Umbilical cord (tissue), 2 donors: ENCODE measurements around the gene KLF2. TPM values are rescaled to one million over a fixed set of nuclear protein-coding genes. Genes with fewer than 3 reads are reported as not detected.
"Not testable (repeated sequence)": the region's sequence is repeated elsewhere in the genome, so short reads cannot be mapped to it uniquely, and the experiment has no call there.

Experiments used
- DNase-seq: peaks from one replicate; pipeline ENCODE4 v3.0.0-alpha.2; 2015; ENCODE audit warnings: low spot score
- total RNA-seq: library from RNA; depleted of rRNA; stranded (reverse); fragments of >200 nt; gene quantifications from one replicate; pipeline ENCODE4 v1.2.3, GENCODE V29; 2014; ENCODE audit warnings: low replicate concordance; ENCODE audit not compliant: insufficient read depth

The KLF2 gene
- total RNA-seq, 1 donor from 2014 or later: 65.2 TPM

GRCh38 chr19:16336571-16336970 is 11.9 kb downstream of the KLF2 start:
- no peak for DNase-seq

DNA sequence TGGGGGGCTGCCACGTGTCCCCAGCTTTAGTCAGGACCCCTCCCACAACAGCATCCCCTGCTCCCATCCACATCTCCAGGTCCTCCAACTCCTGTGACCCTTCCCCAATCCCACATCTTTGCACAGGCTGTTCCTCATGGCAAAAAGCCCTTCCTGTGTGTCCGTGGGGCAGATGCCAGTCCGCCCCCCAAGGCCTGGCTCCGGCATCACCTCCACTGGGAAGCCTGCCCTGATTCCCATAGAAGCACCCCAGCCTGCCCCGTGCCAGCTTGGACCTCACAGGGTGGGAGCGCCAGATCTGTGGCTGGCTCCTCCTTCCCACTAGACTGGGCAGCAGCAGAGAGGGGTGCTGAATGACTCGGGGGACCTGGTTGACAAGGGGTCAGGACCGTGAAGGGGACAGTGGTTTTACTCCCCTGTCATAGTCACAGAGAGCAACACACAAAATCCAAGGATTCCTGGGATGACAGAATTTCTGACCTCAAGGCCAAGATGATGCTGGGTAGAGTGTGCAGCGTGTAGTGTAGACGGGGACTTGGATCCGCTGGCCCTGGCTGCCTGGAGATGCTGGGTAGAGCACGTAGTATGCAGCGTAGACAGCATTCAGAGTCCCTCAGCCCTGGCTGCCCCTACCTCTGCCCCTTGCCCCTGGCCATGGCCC is 13.3 kb downstream of the KLF2 start:
- DNase-seq: no peak

- DNase-seq: peak; percentile 58
Observed at GRCh38 chr19:16338470-16339360, 14.1 kb downstream of the KLF2 start.

DNA sequence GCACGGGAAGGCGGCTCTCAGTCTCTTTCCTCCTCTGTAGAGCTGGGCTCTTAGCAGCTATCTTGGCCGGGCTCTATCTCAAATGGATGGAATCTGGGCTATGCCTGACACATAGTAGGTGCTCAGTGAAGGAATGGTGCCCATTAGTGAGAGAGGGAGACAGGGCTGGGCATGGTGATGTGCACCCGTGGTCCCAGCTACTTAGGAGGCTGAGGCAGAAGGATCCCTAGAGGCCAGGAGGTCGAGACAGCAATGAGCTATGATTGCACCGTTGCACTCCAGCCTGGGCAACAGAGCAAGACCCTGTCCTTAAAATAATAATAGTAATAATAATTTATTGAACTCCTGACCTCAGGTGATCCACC is 14.7 kb downstream of the KLF2 start:
- no peak for DNase-seq

- DNase-seq: no peak
Observed at GRCh38 chr19:16340092-16340491, 15.5 kb downstream of the KLF2 start.

DNA sequence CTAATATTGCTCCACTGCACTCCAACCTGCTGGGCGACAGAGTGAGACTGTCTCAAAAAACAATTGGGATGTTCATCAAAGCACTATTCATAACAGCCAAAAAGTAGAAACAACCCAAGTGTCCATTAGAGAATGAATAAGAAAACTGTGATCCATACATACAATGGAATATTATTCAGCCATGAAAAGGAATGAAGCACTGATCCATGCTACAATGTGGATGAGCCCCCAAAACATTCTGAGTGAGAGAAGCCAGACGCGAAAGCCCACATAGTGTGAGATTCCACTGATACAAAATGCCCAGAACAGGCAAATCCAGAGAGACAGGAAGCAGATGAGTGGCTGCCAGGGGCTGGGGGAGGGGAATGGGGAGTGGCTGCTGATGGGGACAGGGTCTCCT is 16.0 kb downstream of the KLF2 start:
- no peak for DNase-seq

GRCh38 chr19:16342002-16342715 is 17.5 kb downstream of the KLF2 start:
- DNase-seq: peak; percentile 96

DNA sequence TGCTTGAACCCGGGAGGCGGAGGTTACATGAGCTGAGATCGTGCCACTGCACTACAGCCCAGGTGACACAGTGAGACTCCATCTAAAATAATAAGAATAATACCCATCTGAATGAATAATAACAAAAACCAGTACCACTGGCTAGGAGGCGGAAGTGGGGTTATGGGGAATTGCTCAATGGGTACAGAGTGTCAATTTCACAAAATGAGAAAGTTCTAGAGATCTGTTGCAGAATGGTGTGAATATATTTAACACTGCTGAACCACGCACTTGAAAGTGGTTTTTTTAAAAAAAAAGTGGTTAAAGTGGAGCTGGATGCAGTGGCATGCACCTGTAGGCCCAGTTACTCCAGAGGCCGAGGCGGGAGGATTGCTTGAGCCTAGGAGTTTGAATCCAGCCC is 18.5 kb downstream of the KLF2 start:
- DNase-seq: no peak

DNA sequence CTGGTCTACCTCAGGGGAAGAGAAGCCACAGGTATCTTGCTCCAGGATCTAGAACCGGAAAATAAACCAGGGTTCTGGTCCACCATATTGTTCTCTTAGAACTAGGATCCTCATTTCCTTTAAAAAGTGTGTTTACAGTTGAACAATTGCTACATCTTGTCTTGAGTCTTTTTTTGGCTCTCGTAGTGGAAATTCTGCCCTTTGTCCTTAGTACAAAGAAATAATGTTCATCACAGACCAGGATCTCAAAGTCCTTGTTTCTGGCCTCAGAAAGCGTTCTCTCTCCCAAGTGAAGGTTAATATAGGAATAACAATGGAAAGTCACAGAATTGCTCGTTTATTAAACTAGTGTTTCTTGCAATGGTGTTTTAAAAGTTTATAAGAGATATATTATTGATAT is 20.8 kb downstream of the KLF2 start:
- DNase-seq: no peak

DNA sequence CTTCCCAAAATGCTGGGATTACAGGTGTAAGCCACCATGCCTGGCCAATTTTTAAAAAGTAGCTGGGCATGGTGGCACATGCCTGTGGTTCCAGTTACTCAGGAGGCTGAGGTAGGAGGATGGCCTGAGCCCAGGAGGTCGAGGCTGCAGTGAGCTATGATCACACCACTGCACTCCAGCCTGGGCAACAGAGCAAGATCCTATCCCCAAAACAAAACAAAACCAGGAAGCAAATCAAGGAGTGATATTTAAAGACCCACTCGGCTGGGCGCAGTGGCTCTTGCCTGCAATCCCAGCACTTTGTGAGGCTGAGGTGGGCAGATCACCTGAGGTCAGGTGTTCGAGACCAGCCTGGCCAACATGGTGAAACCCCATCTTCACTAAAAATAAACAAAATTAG is 22.5 kb downstream of the KLF2 start:
- not testable (repeated sequence) for DNase-seq

DNA sequence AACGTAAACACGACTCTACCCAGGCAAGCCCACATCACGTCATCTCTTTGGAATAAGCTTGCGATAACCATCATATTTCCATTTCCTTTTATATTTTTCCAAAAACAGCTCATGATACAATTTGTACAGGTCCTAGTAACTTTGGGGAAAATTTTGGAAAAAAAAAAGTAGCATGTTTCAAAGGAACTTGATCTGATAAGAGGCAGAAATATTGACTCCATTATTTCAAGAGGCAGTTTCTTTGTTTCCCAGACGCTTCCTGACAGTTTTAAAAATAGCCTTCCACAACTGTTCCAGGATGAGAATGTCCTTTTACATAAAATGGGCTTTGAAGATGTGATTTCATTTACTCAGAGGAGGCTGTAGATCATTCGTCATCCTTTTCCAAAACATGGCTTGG is 23.1 kb downstream of the KLF2 start:
- DNase-seq: no peak

DNA sequence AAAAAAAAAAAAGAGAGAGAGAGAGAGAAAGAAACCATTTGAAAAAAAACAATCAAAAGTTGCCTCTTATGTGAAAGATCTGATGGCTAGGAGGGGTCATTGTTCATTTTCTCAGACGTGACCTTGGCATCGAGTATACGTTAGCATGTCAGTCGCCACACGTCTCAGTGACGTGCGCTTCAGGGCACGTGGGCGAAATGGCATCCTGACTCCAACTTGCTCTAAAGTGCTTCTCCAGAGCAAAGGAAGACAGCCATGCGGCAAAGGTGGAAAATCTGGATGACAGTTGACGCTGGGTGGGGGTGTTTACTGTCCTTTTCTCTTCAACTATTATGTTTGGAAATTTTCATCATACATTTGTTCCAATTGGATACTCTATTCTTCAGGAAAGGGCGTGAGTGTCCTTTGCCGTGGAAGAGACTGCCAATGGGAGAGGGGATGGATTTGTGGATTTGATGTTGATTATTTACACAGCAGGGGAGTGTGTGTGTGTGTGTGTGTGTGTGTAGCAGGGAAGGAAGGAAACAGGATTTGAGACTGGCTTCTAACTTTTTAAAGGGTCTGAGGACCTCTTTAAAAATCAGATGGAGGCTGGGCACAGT is 25.0 kb downstream of the KLF2 start:
- DNase-seq: no peak

GRCh38 chr19:16351133-16351809 is 26.6 kb downstream of the KLF2 start:
- DNase-seq: no peak

DNA sequence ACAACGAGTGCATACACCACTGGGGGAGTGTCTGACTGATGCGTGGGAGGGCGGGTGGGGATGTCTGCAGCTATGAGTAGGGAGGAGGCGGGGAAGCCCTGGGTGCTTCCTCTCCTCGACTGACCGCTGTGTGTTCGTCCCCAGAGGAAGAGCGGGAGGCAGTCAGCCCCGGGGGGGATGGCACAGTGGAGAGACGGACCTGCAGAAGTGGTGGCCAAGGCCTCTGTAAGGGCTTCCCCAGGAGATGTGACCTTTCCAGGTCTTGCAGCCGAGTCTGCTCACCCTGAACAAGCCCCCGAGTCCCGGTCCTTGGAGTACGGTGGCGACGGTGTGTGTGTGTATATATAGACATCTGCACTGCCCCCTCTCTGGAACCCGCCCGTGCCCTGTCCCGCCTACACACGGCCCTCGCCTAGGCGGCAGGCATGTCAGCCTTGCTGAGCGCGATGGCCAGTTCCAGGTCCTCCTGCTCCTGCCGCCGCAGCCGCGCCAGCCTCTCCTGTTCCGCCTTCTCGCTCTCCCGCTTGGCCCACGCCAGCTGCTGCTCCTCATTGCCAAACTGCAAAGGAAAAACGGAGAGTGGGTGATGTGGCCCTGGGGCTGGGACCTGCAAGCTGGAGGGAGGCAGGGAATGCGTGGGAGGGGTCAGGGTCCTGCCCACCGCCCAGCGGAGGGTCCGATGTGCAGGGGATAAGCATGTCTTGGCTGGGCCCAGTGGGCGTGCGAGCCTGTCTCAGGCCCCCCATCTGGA is 30.8 kb downstream of the KLF2 start:
- DNase-seq: no peak

- no peak for DNase-seq
Observed at GRCh38 chr19:16358456-16358855, 33.8 kb downstream of the KLF2 start.

GRCh38 chr19:16359074-16359473 is 34.4 kb downstream of the KLF2 start:
- no peak for DNase-seq

DNA sequence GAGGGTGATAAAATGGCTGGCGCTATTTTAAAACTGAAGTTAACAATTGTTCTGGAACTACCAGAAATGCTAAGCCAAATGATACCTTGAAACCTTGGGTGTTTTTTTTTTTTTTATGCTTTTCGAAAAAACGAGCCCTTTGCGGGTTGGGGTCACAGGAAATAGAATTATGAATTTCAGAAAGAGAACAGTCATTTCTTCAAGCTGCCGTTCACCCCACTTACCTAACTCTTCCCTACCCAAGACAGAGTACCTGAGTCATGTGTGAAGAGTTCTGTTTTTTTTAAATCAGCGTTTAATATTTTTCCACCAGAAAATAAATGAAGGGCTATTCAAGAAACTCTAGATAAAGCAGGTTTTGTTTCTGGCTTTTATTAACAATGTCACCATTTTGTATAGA is 35.3 kb downstream of the KLF2 start:
- DNase-seq: no peak

DNA sequence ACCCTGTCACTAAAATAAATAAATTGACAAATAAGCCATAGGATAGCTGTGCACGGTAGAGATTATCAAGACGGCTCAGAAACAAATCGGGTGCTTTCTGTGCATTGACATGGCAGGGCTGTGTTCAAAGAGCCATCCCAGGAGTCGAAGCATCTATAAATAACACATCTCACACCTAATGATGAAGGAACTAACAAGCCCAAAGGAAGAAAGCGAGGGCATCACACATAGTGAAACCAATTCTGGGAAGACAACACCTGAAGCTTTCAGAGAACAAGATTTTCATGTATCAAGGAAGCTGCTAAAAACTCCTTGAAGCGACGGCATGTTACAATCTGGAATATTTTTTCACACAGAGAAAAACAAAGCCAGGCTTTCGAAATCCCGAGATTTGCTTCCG is 36.1 kb downstream of the KLF2 start:
- no peak for DNase-seq

DNA sequence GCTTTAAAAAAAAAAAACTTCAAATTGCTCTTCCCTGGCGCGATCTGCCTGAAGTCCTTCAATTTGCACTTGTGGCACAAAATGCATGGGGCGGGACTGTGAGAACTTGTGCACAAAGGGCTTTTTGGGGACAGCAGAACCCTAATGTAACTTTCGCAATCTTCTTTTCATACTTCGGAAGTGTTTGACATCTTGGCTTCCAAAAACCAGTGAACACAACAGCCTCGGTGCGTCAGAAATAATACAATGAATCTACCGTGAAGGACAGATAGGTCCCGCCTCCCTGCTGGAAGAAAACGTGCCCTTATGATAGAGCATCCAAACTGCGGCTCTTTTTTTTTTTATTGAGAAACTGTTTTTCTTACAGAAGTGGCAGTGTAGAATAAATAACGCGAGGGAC is 36.6 kb downstream of the KLF2 start:
- no peak for DNase-seq

GRCh38 chr19:16361926-16362325 is 37.3 kb downstream of the KLF2 start:
- no peak for DNase-seq
